Astrocyte (in vitro differentiated cells and primary cell): ENCODE data around the gene CNKSR3.

Source experiments
- CTCF ChIP-seq: IDR thresholded peaks from 2 replicates; pipeline ENCODE4 v1.5.1; 2011; ENCODE audit warnings: low read depth, mild to moderate bottlenecking, inconsistent platforms, low read length, moderate library complexity; ENCODE audit not compliant: insufficient read depth
- EZH2 ChIP-seq: IDR thresholded peaks from 2 replicates; pipeline ENCODE4 v1.6.1; 2012; ENCODE audit warnings: mild to moderate bottlenecking, low read length, inconsistent platforms; ENCODE audit not compliant: insufficient read depth

GRCh38 chr6:154485815-154486214 lies 24.7 kb downstream of the CNKSR3 start:
- TF ChIP-seq CTCF = no peak
- no peak for TF ChIP-seq EZH2
